ENCODE results near the gene TPSG1.
"Not testable (repeated sequence)": the region's sequence is repeated elsewhere in the genome, so short reads cannot be mapped to it uniquely, and the experiment has no call there.

DNA sequence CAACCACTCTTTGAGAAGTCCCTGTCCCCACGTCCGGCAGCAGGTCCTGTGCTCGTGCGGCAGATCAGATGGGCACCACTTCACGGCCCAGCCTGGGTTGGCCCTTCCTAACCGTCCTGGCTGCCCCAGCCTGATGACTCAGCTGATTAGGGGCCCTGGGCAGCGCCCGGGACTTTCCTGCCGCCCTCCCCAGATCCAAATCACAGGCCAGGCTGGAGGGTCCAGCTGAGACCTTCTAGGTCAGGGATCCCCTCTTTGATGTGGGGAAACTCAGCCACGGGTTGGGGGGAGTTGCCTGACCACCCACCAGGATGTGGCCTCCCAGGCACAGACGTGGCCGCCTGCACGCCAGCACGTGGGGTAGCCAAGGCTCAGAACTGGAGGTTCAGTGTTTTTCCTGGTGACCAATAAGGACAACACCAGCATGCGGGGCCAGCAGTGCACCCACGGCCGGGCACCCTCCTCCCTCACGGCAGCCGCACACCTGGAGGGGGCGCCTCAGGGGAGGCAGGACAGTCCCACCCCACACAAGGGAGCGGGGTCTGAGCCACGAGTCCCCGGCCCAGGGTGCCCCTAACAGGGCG, 752 bp upstream of the TPSG1 start:
- TF ChIP-seq, protein P1, sequence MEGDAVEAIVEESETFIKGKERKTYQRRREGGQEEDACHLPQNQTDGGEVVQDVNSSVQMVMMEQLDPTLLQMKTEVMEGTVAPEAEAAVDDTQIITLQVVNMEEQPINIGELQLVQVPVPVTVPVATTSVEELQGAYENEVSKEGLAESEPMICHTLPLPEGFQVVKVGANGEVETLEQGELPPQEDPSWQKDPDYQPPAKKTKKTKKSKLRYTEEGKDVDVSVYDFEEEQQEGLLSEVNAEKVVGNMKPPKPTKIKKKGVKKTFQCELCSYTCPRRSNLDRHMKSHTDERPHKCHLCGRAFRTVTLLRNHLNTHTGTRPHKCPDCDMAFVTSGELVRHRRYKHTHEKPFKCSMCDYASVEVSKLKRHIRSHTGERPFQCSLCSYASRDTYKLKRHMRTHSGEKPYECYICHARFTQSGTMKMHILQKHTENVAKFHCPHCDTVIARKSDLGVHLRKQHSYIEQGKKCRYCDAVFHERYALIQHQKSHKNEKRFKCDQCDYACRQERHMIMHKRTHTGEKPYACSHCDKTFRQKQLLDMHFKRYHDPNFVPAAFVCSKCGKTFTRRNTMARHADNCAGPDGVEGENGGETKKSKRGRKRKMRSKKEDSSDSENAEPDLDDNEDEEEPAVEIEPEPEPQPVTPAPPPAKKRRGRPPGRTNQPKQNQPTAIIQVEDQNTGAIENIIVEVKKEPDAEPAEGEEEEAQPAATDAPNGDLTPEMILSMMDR (IDR thresholded peaks at IDR 0.05; ENCODE audit: insufficient read depth, low read length): not testable (repeated sequence)
- not testable (repeated sequence) for TF ChIP-seq POLR2AphosphoS5 (IDR thresholded peaks at IDR 0.05; ENCODE audit: low read depth)
- TF ChIP-seq, protein P2, sequence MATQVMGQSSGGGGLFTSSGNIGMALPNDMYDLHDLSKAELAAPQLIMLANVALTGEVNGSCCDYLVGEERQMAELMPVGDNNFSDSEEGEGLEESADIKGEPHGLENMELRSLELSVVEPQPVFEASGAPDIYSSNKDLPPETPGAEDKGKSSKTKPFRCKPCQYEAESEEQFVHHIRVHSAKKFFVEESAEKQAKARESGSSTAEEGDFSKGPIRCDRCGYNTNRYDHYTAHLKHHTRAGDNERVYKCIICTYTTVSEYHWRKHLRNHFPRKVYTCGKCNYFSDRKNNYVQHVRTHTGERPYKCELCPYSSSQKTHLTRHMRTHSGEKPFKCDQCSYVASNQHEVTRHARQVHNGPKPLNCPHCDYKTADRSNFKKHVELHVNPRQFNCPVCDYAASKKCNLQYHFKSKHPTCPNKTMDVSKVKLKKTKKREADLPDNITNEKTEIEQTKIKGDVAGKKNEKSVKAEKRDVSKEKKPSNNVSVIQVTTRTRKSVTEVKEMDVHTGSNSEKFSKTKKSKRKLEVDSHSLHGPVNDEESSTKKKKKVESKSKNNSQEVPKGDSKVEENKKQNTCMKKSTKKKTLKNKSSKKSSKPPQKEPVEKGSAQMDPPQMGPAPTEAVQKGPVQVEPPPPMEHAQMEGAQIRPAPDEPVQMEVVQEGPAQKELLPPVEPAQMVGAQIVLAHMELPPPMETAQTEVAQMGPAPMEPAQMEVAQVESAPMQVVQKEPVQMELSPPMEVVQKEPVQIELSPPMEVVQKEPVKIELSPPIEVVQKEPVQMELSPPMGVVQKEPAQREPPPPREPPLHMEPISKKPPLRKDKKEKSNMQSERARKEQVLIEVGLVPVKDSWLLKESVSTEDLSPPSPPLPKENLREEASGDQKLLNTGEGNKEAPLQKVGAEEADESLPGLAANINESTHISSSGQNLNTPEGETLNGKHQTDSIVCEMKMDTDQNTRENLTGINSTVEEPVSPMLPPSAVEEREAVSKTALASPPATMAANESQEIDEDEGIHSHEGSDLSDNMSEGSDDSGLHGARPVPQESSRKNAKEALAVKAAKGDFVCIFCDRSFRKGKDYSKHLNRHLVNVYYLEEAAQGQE (IDR thresholded peaks at IDR 0.05; ENCODE audit: insufficient replicate concordance, low read depth): not testable (repeated sequence)

Measured in HL-60 (cell line).